Stimulated activated CD8-positive, alpha-beta memory T cell treated with anti-CD3 and anti-CD28 coated beads, Interleukin-7, amount 100 ng/mL, for 24 hours (primary cell): ENCODE data around the gene HOXC11.

Source experiments
- DNase-seq: peaks from one replicate; pipeline ENCODE4 v3.0.0-alpha.2; 2020; ENCODE audit warnings: low read depth

The HOXC11 gene

DNA sequence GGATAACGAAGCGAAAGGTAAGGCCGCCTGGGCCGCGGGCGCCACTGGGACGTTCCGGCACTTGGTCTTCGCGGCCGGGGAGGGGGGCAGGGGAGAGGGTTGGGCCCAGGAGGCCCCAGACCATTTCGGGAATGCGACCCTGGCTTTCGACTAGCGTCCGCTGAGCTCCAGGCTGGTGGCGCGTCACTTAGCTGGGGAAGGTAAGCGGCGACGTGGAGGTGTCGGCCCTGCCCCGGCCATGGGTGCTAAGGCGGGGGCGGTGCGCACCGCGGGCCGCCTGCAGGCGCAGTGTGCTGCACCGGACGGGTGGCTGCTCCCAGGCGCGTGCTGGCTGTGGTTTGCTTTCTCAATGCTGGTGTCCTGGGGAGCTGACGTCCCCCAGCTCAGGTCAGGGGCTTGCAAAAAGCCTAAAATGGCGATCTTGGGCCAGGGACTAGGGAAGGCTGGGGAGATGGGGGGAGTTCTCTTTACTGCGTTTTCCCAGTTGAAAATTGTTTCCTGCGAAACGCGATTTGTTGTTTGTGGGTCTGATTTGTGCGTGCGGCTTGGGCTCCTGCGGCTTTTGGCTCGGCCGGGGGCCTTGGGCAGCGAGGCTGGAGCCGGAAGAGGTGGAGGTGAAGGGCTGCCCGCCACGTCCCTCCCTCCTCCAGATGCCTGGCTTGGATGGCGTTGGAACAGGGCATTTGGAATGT lies 13.2 kb downstream of the HOXC11 start:
- DNase-seq: no peak

DNA sequence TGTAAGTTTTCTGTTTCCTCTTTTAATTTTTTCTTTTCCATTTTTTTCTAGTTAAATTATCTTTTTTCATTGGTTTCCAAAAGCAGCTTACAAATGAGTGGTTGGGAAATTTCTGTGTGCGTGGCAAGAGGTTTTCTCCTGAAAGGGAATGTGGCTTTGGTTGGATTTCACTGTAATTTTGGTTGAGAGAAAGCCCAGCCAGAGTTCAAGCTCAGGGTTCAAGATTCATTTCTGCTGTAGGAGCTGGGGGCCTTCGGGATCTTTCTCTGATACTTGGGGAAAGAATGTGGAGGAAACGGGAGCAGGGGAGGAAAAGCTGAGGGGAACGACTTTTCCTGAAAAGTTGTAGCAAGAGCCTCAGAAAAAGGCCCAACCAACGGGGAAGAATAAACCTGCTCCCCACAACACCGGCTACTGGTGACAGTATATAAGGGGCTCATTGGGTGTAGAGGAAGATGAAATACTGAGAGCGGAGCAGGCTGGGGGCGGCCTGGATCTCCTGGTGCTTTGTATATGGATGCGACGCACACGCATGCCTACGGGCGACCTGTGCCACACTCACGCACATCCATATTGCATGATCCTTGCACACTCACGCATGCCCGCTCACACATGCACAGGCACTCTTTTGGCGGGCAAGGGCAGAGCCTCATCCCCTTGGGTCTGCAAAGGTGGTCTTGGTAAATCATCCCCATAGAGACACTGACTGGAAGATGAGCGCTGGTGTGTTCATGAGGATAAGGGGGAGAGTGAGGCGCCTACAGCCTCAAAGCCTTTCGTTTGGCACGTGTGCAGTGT lies 14.0 kb downstream of the HOXC11 start:
- DNase-seq: no peak

DNA sequence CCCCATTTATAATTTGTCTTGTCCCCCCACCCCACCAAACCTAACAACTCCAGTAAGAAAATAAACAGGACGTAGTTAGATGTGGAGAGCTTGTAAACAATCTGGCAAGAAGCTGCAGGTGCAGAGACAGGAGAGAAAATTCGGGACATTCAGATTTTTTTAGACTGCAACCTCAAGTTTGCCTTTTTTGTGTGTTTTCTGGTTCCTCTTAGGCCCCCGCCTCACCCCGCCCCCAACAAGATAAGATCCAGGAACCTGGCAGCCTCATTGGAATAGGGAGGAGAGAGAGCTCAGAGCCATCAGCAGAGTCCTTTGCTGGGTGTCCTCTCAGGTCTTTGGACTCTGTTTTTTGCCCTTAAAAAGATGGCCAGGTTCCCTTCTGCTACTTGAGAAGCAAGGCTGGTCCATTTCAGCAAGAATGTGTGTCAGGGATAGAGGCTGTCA lies 14.9 kb downstream of the HOXC11 start:
- no peak for DNase-seq

DNA sequence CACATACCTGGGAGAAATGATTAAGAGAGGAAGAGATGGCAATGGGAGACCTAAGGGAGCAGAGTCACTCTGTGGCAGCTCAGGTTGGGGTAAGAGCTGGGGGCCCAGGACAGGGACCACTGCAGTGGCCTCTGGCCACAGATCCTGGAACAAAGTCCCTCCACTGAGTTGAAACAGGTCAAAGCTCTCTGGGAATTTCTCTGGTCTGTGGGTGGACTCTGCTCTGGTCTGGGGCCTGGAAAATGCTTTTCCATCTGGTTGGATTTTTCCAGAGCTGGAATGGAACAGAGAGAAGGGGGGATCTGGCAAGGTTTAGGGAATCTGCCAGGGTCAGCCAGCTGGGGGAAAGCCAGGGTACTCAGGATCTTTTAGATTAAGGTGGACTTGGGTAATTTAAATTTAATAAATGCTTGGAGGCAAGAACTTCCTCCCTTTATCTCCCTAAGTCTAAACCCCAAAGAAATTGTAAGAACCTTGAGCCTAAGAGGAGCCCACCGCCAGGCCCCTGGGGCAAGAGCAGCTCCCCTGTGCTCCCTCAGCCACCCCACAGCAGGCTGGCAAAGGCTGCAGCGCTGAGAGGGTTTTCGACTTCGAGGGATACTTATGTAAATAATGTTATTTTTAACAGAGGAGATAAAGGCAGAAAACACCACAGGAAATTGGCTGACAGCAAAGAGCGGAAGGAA lies 15.8 kb downstream of the HOXC11 start:
- no peak for DNase-seq

DNA sequence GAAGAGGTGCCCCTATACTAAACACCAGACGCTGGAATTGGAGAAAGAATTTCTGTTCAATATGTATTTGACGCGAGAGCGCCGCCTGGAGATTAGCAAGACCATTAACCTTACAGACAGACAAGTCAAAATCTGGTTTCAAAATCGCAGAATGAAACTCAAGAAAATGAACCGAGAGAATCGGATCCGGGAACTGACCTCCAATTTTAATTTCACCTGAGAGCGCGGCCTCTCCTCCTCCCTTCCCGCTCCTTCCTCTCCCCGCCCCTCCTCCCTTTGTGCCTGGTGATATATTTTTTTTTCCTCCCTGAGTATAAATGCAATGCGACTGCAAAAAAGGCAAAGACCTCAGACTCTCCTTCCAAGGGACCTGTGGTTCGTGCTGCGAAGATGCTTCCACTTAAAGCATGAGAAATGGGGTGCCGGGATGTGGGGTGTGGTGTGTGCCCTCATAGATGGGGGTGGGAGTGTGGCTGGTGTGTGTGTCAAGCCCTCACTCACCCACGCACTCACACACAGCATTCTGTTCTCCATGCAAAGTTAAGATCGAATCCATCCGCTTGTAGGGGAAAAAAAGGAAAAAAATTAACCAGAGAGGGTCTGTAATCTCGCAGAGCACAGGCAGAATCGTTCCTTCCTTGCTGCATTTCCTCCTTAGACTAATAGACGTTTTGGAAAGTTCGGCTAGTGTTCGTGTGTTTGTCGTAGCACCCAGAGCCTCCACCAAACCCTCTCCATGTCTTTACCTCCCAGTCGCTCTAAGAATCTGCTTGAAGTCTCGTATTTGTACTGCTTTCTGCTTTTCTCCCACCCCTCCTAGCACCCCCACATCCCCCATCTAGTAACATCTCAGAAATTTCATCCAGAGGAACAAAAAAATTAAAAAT lies 16.5 kb downstream of the HOXC11 start:
- DNase-seq: no peak

DNA sequence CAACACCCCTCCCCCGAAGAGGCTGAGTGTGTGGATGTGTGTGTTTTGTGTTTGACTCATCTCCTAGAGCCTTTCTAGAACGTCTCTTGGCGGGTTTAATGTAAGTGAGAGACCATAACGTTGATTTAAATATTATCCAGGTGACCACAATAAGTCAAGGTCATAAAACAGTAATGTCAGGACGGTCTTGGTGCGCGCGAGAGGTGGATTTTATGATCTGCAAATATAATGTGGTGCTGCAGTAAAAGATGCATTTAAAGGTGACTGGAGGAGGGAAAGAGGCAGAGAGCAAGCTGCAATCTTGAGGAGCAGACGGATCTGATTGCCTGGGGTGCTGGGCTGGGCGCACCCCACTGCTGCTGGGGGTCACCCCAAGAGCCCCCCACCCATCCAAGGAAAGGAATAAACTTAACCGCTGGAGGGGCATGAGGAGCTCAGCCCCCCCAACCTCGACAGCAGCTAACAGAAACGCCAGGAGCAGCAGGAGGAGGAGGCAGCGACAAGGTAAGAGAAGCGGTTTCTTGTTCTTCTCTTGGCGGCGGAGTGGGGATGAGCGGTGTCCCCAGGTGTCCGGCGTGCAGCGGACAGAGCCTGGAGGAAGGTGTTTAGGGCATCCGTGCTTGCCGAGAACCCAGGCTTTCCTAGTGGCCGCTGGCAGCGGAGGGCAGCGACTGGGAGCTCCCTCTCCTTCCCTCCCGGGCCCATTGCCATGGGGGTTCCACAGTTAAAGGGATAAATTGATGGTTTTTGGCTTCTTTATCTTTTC lies 17.6 kb downstream of the HOXC11 start:
- DNase-seq: no peak

DNA sequence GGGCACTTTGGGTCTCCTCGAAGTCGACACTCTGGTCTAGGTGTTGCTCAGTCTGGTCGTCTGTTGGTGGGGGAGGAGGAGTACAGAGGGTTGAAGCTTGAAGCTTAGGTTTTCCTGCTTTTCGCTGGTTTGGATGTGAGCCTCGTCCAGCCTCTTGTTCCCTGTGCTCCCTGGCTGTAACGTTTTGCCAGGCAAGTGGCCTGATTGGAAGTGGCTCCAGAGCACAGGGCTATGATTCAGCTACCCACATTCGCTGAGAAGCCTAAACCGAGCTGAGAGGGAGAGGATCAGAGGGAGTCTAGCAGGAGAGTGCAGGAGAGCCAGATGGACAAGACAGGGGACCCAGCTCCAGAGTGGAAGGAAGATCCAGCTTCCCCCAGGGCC lies 18.1 kb downstream of the HOXC11 start:
- no peak for DNase-seq

DNA sequence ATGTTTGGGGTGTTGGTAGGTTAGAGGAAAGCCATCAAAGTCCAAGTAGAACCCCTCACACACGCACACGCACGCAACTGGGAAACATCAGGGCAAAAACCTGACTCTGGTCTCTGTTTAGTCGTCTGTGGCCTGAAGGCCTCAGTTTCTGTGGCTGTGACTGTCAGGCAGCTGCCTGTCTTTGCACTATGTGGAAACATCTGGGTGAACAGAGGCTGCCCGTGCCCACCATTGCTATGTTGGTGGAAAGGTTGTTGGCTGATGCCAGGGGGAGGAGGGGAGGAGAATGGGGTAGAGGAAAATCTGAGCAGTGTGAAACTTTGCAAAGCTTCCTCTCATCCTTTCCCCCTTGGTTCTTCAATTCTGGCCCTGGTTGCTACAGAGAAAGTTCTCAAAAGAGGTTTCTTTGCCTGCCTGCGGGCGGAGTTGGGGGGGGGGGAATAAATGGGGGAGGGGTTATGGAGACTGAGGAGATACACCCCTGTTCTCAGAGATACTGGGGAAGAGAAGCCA lies 19.5 kb downstream of the HOXC11 start:
- no peak for DNase-seq

DNA sequence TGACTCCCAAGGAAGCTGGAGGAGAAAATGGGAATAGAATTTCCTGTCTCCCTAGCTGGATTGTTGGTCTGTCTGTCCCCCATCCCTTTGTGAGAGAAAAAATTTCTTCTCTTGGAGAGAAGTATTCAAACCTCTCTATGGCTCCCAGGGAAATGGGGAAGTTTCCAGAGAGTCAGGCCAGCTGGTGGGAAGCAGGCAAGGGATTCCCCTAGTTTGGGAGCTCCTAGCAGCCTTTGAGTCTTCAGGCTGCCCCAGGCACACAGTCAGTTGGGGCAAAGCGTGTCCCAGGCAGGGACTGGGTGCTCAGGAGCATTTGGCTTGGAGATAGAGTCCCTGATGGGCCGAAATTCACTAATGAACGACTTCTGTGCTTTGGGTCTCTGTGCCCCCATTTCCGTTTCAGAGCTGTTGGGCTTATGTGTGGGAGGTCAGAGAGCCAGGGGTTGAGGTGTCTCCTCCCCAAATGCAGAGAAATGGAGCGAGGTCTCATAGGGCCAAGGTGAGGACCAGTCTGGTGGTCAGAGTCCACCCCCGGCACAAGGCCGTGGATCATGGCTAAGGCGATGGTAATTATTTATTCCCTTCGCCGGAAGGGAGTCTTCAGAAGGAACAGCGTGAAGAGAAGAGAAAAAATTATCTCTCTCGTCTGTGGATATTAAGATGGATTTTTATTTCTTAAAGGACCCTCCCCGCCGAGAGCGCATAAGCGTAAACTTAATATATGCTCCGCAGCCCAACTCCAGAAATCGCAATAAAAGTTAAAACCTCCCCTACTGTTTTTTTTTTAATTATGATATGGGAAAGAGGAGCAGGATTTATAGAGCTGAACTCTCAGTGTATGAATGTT lies 20.5 kb downstream of the HOXC11 start:
- no peak for DNase-seq

DNA sequence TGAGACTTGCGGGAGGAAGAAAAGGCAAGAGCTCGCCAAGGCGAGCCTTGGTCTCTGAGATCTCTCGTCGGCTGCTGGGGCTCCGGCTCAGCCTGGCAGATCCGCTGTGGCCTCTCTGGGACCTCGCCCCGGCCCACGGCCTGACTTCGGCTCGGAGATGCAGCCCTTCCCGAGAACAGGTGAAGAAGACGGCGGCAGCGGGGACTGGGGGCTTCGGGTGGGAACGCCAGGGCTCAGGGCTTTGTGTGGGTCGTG lies 21.0 kb downstream of the HOXC11 start:
- no peak for DNase-seq

DNA sequence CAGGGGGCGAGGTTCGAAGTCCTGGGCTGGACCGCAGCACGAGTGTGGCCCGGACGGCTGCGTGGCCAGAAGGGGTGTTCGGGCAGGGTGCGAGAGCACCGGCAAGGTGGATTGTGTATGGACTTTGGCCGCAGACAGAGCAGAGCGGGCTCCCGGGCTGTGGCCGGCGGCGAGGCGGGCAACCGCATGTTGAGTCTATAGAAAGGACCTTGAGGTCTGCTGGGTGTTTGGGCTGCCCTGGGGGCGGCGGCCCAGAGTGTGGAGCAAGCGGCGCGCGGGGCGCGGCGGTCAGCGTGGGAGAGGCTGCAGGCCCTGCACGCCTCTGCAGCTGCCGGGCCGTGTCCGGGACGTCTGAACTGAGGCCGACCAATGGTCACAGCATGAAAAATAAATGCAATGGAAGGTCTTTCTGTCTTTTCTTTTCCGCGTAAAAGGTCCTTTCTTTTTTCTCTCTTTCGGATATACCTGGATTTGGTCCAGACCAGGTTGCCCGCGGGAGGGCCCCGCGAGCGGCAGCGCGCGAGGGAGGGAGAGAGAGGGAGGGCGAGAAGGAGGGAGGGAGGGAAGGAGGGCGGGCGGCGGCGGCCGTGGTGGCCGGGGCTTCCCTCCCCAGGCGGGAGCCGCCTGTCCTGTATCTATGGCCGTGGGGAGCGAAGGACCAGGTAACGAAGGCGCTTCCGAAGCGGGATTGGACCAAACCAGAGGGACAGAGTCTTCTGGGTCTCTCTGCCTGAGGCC lies 21.5 kb downstream of the HOXC11 start:
- no peak for DNase-seq

DNA sequence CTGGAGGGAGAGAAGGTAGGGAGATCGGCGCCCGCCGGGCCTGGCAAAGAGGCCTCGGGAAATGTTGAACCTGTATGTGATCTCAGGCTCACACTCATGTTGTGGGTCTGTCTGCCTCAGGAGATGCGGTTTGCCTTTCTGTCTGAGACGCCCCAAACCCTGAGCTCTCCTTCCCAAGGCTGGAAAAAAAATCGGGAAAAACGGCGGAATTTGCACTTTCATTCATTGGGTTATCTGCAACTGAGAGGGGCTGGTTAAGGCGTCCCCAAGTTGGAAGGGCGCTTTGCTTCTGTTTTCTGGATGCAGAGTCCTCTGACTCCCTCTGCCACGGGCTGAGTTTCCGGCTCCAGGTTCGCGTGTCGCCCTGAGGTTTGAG lies 22.1 kb downstream of the HOXC11 start:
- no peak for DNase-seq

DNA sequence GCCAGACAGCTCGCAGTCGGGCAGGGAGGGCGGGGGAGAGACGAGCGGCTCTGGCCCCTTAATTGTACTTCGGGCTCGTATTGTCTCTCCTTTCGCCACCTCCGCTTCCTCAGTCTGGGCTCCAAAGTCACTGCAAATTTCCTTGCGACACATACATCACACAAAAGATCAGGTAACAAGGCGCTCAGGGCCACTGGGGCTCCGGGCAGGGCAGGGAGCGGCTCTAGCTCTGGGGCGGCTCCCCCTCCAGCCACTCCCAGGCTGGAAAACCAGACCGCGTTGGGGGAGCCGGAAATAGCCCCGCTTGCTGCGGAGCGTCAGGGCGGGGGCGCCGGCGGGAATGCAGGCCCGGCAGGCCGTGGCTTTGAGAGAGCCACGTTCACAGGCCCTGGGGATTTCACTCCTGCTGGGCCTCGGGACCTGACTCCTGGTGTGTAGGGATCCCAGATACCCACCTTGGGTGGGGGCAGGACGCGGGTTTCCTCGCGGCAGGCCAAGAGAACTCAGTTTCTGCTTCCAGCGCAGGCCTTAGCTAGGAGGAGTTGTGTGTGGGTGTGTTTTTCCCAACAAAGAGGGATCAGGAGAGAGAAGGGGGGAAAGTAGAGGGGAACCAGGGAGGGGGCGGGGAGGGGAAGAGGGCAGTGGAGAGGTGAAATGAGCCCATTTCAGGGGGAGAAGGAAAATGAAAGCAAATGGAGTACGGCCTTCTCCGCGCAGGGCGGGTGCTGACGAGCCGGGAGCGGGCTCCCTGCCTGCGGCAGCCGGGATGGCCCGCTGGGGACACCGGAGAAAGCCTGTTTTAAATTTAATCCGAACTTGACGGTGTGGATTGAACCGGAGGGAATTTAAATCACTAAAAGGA lies 22.7 kb downstream of the HOXC11 start:
- DNase-seq: no peak

DNA sequence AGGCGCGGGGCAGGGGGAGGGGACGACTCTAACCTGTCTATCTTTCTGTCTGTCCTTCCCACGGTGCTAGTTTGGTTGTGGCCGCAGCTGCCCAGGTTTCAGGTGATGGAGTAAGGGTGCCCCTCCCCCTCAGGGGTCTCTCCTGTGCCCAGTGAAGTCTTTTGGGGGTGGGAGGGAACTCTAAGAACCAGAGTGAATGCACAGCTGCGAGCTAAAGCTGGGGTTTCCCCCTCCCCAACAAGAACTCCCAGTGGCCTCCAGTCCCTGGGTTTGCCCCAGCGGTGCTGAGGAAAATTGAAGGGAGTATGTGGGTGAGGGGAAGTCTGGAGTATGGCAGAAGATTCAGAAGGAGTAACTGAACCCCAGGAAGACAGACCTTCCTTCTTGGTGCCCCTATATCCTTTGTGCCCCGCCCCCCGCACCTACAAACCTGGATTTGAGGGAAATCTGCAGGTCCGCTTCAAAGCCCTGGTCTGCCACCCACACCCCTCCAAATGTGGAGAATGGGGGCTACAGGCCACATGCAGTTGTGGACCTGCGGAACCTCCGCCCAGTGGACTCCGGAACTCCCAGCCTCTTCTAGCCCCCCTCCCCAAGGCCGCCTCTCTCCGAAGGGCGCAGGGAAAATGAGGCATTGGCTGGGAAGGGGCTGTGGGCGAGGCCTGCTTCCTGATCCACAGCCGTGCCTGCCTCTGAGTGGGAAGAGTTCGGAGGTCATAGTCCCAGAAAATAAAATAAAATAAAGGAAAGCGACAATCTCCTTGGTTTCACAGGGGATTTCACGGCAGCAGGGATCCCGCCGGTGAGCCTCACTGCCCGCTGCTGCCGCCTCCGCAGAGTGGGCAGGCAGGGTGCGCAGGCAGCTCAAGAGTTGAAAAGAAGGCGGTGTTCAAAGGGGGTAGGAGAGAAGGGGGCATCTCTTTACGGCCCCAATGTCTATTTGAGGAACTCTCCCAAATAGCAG lies 23.6 kb downstream of the HOXC11 start:
- no peak for DNase-seq

DNA sequence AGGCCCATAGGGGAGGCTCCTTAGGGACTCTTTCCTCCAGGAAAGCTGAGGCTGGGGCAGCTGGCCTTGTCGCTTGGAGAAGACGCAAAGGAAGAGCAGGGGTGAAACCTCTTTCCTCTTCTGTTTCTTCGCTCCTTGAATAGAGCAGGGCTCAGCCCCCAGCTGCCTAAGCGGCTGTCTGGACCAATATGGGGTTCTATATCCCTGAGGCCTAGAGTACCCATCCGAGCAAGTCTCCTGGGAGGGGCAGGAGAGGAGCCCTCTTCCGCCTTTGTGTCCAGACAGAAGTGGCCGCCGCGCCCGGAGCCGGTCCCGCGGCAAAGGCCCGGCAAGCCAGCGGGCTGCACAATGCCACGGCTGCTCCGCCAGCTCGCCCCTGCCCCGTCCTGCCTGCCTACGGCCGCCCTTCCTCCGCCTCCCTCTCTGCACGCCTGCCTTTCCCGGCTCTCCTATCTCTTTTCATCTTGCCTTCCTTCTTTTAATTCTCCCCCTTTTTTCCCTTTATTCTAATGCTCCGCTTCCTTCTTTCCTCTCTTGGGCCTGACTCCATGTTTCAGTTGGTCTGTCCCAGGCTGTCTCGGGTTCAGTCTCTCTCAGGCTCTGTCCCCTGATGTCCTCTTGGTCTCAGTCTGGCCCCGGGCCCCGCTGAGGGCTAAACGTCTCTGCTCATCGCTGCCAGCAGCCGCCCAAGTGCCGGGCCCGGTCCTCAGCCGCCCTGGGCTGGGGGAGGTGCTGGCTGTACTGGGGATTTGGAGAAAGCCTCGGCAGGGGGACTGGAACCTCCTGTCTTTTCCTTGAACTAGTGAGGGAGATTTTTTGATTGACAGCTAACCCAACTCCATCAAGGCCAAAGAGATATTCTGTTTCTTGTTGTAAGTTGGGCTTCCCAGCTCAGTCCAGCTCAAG lies 24.5 kb downstream of the HOXC11 start:
- DNase-seq: no peak

DNA sequence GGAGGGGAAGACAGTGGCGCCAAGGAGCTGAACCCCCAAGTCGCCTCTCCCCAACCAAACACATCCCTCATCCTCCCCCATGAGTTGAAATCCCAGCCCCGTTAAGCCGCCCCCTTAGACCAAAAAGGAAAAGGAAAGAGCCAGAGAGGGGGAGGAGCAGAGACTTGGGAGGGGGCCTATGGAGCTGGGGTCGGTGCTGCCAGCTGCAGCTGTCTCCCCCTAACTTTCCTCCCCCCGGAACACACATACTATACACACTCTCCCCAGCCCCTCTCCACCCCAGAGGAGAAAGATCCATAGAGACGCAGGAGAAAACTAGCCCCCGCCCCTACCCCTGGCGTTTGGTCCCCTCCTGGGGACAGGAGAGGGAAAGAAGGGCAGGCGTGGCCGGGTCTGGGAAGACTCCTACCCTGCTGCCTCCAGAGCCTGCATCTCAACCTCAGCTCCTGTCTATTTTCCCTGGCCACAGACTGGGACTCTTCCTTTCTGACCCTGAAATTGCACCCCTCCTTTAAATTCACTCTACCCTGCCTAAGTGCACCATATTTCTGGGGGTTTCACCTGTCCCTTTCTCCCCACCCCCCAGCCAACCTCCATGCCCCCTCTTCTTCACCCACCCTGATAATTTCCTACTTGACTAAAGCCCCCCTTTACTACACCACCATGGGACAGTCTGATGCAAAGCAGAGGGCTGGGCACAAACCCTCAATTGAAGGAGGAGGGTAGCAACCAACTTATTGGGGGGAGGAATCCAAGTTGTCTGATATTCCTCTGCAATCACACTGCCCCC lies 25.4 kb downstream of the HOXC11 start:
- no peak for DNase-seq
